Measurements from ENCODE around the gene METAP1.
"Not testable (repeated sequence)": the region's sequence is repeated elsewhere in the genome, so short reads cannot be mapped to it uniquely, and the experiment has no call there.

The METAP1 gene

GRCh38 chr4:98995183-98996055 is at the start of gene METAP1:
Gene METAP1 (plus strand): TSS chr4:98995721. CDS start chr4:98995754, 33 bp downstream.
- peak; percentile 76 for DNase-seq

- DNase-seq, result no peak
Observed at GRCh38 chr4:98946359-98946758, 49.2 kb upstream of the METAP1 start.

- no peak for DNase-seq
Observed at GRCh38 chr4:98950925-98951324, 44.6 kb upstream of the METAP1 start.

GRCh38 chr4:98951710-98952109 is 43.8 kb upstream of the METAP1 start:
- DNase-seq, result no peak

GRCh38 chr4:98955229-98955628 is 40.3 kb upstream of the METAP1 start:
- no peak for DNase-seq

- DNase-seq, result no peak
Observed at GRCh38 chr4:98958065-98958464, 37.5 kb upstream of the METAP1 start.

- no peak for DNase-seq
Observed at GRCh38 chr4:98959411-98959810, 36.1 kb upstream of the METAP1 start.

GRCh38 chr4:98961770-98962169 is 33.8 kb upstream of the METAP1 start:
- DNase-seq, result no peak

GRCh38 chr4:98963538-98964433 is 31.7 kb upstream of the METAP1 start:
- no peak for DNase-seq

GRCh38 chr4:98966926-98967325 is 28.6 kb upstream of the METAP1 start:
- DNase-seq, result no peak

GRCh38 chr4:98967786-98968329 is 27.7 kb upstream of the METAP1 start:
- no peak for DNase-seq

- no peak for DNase-seq
Observed at GRCh38 chr4:98969878-98970785, 25.4 kb upstream of the METAP1 start.

- DNase-seq, result no peak
Observed at GRCh38 chr4:98976716-98977115, 18.8 kb upstream of the METAP1 start.

- no peak for DNase-seq
Observed at GRCh38 chr4:98977557-98977956, 18.0 kb upstream of the METAP1 start.

GRCh38 chr4:98987720-98988119 is 7.8 kb upstream of the METAP1 start:
- DNase-seq, result no peak

- DNase-seq, result not testable (repeated sequence)
Observed at GRCh38 chr4:98992835-98993234, 2.7 kb upstream of the METAP1 start.

GRCh38 chr4:98993419-98994071 is 2.0 kb upstream of the METAP1 start:
- DNase-seq, result no peak

- DNase-seq, result no peak
Observed at GRCh38 chr4:98994474-98995182, 893 bp upstream of the METAP1 start.

- DNase-seq, result no peak
Observed at GRCh38 chr4:98996056-98996764, 689 bp downstream of the METAP1 start.

- DNase-seq, result no peak
Observed at GRCh38 chr4:98996765-98997068, 1.2 kb downstream of the METAP1 start.

GRCh38 chr4:98997166-98997565 is 1.6 kb downstream of the METAP1 start:
- no peak for DNase-seq

All from cortex of kidney (tissue), 1 donor.